Activated T-helper 9 cell treated with anti-CD3 and anti-CD28 coated beads, Interleukin-2, amount 50 U/mL, for 16 hours (primary cell): ENCODE data around the gene CDKAL1.
"Not testable (repeated sequence)": the region's sequence is repeated elsewhere in the genome, so short reads cannot be mapped to it uniquely, and the experiment has no call there.

Experiments
- DNase-seq: peaks from one replicate; pipeline ENCODE4 v3.0.0-alpha.2; 2020; ENCODE audit warnings: low read depth

CDKAL1 gene

DNA sequence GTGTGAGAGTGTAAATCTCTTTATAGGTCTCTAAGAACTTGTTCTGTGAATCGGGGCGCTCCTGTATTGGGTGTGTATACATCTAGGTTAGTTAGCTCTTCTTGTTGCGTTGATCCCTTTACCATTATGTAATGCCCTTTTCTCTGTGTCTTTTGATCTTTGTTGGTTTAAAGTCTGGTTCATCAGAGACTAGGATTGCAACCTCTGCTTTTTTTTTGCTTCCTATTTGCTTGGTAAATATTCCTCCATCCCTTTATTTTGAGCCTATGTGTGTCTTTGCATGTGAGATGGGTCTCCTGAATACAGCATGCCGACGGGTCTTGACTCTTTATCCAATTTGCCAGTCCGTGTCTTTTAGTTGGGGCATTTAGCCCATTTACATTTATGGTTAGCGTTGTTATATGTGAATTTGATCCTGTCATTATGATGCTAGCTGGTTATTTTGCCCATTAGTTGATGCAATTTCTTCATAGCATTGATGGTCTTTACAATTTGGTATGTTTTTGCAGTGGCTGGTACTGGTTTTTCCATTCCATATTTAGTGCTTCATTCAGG is 60.1 kb downstream of the CDKAL1 start:
- not testable (repeated sequence) for DNase-seq

DNA sequence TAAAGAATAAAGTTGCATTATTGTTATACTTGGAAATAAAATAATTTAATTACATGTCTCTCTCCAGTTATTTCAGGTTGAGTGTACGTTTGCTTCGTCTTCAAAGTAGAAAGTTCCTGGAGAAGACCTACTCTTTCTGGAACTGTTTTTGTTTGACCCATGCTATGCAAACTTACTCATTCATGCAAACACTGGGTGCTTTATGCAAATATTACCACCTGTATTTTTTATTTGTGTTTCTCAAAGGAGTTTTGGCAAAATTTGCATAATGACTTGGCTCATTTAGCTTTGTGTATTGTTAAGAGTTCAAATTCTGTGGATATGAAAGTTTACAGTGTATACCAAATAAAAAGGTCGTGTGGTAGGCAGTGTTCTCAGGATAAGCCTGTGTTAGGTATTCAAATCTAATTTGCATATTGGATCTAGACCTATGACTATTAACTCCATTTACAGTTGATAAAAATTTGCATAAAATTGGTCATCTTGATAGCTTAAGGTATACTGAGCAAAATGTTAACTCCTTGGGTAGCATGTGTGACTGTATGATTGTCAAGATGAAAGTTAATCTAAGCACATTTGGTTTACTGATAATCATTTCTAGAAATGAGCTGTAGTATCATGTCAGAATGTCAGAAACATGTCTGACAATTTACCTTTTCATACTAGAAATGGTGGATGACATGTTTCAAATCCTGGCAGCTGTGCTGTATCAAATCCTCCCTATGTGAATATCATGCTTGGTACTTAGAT is 65.2 kb downstream of the CDKAL1 start:
- DNase-seq = no peak

DNA sequence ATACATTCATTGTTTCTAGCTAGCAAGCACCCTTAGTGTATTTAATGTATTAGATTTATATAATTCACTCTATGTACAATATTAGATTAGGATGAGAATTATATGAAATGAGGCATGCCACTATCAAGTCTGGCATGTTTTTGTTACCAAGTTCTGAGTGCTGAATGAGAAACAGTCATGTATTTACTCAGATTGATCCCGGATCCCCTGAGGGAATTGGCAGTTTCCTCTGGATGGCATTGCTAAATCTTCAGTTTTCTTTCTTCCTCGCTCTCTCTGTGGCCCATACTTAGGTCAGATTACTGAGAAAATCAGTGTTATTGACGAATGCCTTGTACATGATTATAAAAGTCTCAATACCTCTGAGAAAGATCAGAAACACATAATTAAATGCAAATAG is 66.6 kb downstream of the CDKAL1 start:
- no peak for DNase-seq

DNA sequence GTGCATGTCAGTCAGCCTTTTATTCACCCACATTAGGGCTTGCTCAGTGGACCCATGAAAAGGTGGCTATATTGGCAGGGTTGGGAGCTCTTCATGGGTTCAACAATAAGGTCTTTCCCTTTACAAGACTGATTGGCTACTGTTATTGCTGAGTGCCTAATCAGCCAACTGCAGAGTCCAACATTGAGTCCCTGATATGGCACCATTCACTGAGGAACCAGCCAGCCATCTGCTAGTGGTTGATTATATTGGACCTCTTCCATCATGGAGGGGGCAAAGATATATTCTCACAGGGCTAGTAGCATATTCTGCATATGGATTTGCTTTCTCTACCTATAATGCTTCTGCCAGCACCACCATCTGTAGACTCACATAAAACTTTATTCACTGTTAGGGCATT is 69.9 kb downstream of the CDKAL1 start:
- no peak for DNase-seq

DNA sequence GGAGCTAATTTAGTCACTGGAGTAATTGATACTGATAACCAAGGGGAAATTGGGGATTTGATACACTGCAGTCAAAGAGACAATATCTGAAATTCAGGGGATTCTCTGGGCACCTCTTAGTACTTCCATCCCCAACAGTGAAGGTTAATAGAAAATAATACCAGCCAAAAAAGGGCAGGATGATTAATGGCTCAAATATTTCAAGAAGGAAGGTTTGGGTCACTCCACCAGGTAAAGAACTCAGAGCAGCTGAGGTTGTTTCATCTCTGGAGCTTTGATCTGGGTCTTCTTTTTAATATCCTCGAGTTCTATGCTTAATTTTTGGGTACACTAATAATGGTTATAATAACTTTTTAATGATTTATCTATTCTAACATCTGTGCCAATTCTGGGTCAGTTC is 70.8 kb downstream of the CDKAL1 start:
- no peak for DNase-seq

DNA sequence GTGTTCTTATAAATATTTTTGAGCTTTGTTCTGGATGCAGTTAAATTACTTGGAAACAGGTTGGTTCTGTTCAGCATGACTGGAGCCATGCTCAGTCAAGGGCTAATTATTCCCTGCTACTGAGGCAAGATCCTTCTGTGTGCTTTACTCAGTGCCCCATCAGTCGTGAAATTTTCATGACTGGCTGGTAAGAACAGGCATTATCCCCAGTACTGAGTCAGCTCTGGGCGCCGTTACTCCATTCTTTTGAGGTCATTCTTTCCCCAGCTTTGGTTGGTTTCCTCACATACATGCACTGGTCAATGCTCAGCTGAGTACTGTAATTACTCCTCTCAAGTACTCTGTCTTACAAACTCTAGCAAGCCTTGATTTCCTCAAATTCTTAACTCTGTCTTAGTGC is 71.3 kb downstream of the CDKAL1 start:
- DNase-seq = no peak

DNA sequence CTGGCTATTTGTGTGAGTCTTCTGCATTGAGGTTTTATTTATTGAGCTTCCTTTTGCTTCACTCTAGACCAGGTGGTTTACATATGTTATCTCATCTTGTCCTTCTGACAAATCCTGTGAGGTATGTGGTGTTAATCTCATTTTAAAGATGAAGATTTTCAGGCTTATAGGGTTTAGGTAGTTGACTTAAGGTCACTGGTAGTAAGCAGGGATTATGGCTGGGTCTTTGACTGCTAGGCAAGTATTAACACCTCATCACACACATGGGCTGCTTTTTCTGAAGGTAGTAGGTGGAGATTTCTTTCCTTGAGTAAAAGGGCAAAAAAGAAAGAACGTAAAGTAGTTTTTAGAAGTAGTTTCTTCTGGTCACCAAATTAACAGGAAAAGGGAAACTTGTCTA is 72.6 kb downstream of the CDKAL1 start:
- DNase-seq = no peak

DNA sequence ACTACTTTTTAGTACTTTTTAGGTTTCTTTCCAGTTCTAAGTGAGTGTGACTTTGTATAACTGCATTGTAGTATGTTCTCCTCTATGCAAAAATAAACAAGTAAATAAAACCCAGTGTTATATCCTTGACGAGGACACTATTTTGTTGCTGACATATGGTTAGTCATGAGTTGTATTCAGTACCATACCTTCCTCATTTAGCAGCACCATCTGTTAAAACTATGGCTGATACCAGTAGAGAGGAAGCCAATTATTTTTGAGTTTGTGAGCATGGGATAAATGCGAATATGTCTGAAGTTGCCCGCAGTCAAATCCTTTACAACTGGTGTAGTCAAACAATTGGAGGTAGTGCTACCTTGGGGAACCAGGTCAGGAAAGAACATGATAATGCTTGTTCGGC is 74.1 kb downstream of the CDKAL1 start:
- DNase-seq = no peak

DNA sequence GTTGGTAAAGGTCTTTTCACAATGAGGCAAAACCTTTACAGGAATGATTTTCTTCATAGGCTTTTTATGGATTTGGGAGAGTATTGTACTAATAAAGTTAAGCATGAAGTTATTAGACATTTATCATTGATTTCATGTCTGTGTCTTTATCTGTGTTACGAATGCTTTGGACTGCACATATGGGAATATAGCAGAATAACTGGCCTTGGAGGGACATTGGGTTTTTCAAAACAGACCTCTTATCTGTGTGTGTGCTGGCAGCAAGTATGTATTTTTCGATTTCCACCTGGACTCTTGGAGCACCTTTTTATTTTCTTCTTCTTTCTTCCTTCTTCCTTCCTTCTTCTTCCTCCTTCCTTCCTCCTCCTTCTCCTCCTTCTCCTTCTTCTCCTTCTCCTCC is 74.6 kb downstream of the CDKAL1 start:
- no peak for DNase-seq

DNA sequence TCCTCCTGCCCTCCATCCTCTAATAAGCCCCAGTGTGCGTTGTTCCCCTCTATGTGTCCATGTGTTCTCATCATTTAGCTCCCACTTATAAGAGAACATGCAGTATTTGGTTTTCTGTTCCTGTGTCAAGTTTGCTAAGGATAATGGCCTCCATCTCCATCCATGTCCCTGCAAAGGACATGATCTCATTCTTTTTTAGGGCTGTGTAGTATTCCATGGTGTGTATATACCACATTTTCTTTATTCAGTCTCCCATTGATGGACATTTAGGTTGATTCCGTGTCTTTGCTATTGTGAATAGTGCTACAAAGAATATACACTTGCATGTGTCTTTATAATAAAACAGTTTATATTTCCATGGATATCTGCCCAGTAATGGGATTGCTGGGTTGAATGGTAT is 75.7 kb downstream of the CDKAL1 start:
- DNase-seq = not testable (repeated sequence)

DNA sequence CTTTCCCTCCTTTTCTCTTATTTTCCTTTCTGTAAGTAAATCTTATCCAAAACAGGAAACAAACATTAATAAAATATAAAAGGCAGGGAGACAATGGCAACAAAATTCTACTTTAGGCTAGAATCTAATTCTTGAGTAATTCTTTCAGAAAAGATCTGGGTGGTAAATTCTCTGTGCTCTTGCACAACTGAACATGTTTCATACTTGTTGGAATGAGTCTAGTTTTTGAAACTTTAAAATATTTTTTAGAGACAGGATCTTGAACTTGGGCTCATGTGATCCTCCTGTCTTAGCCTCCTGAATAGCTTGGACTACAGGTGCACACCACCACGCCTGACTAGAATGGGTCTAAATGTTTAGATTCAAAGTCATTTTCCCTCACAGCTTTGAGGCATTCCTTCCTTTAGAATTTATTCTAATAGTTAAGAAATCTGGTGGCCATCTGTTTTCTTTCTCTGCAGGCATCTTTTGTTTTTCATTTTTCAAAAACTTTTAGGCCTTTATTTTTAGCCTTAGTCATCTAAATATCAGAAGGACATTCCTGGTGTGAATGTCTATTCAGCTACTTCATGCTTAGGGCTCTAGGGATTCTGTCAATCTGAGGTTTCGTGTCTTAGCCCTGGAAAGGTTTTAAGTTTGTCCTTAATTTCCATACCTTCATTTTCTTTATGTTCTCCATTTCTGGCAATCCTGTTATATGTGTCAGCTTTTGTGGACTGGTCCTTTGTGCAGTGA is 76.5 kb downstream of the CDKAL1 start:
- no peak for DNase-seq

DNA sequence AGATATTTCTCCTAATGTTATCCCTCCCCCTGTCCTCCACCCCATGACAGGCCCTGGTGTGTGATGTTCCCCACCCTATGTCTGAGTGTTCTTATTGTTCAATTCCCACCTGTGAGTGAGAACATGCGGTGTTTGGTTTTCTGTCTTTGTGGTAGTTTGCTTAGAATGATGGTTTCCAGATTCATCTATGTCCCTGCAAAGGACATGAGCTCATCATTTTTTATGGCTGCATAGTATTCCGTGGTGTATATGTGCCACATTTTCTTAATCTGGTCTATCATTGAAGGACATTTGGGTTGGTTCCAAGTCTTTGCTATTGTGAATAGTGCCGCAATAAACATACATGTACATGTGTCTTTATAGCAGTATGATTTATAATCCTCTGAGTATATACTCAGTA is 83.3 kb downstream of the CDKAL1 start:
- not testable (repeated sequence) for DNase-seq

DNA sequence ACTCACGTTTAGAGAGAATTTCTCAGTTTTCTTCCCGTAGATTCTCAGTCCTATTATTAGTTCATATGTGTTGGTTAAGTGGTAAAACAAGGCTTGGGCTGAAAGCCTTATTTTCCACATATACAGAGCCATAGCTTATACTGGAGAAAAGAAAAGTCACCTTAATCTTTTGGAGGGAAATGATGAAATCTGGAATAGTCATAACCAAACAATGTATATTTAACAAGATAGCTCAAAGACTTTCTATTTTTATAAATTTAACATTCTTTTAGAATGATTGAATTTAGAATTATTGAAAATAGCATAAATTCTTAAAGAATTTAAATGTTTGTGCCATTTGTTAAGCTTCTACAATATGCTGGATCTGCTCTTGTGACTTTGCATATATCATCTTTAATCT is 85.8 kb downstream of the CDKAL1 start:
- no peak for DNase-seq

DNA sequence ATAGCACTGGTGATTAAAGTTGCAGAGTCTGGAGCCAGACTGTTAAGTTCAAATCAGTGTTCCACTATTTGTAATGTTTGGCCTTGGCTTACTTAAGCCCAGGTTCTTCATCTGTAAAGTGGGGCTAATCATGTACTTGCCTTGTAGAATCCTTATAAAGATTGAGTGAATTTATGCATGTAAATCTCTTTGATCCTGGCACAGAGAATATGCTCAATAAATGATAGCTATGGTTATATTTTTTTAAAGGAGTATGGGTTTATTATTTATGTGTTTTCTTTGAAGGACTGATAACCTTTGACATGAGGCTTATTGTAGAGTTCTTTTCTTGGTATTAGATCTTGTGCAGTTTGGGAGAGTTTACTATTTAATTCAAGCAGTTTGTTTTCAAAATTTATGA is 89.5 kb downstream of the CDKAL1 start:
- DNase-seq = no peak

DNA sequence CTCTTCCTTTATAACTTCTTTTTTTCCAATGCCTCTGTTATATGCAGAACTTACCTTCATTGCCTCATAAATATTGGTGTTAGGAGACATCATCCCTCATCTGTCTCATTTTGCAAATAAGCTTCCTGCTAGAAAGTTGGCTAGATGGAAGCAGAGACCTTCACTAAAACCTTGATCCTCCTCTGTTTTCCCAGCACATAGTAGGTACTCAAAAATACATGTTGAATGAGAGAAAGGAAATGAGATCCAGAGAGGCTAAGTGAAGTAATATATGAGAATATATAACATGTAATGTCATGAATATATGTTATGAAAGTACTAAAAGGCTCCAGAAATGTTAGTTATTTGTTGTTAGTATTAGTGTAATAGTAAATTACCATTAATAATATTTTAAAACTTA is 91.9 kb downstream of the CDKAL1 start:
- DNase-seq = no peak

DNA sequence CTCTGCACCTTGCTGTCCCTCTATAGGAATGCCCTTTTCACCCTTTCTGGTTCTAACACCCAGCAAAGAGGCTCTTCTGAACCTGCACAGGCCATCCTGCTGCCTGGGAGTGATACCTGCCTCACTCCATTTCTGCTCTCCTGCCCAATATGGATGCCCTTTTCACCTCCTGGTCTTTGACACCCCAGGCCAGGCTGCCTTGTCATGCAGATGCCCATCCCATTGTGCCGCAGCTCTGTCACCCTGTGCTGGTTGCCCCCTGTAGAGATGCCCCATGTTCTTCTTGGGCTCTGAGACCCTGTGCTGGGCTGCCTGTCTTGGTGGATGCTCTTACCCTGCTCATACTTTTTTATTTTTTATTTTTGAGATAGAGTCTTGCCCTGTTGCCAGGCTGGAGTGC is 95.3 kb downstream of the CDKAL1 start:
- no peak for DNase-seq

DNA sequence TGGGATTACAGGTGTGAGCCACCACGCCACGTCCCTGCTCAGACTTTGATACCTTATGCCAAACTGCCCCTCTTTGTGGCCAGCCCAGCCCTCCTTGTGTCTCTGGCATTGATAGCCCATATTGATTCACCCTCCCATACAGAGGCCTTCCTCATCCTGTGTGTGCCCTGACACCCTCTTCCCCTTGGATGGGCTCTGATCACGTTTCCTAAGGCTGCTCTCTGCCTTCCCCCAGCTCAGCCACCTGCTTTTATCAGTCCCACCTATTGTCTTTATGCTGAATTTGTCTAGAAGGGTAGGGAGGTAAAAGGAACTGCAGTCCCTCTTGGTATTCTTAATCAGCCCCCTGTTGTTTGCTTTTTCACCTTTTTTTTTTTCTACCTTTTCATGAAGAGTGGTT is 95.9 kb downstream of the CDKAL1 start:
- DNase-seq = no peak

DNA sequence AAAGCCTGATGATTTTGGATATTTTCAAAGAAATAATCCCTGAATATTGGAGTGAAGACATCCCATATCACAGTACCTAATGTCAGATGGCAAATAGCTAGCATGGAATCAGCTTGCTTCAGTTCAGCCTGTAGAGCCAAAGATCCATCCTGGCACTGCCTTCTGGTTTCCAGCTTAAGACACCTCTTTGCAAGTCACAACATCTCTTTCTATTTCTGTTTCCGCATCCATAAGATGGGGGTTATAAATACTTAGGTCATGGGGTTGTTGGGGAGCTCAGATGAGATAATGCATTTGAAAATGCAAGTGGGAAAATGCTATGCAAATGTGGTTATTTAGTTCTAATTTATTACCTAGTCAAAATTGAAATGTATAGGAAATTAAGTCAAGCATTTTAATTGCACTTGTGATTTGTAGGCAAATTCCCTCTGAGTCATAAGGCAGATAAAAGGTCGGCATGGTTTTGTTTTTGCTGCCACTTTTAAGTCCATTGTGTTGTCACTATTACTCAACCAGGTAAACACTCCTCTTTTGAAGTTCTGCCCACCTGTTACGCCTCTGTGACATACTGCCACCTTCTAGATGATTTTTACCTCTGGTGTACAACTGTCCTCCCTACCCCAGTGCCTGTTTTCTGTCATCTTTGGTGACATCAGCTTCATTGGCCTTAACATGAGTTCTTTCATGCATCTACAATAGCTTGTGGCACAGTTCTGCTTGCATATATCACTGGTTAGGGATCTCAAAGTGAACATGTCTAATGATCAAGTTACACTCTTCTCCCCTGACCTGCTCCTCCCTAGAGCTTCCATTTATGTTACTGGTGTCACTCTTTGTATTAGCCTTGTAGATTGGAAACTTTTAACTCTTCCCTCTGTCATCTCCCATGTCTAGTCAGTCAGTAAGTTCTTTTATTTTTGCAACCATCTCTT is 96.6 kb downstream of the CDKAL1 start:
- DNase-seq = no peak

DNA sequence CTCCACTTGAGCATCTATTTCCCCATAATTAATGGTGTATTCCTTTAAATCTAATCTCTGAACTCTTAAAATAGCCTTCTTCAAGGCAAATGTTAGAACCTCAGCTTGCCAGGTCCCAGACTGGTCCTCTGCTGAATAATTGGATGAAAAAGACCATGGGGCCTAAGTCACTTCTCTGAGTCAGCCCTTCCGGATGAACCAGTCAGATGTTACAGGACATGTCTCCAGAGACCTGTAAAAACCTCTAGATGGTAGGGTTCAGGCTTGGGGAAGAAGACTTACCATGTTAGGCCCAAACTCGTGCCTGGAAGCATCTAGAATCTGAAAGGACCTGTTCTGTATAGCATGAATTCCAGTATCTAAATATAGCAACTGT is 97.3 kb downstream of the CDKAL1 start:
- no peak for DNase-seq

DNA sequence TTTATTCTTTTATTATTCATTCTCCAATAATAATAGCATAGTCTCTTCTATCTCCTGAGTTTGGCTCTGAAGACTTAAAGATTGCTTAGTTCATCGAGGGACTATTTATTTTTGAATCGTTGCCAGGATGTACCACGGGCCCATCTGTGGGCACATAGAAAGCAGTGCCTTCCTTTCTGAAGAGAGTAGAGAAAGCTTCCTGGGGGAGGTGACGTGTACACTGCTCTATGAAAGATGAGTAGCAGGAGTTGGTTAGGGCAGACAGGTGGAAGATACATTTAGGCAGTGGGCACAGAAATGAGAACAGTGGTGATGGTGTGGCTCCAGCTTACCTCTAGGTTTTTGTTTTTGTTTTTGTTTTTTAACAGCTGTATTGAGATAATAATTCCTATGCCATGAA is 98.4 kb downstream of the CDKAL1 start:
- DNase-seq = no peak

DNA sequence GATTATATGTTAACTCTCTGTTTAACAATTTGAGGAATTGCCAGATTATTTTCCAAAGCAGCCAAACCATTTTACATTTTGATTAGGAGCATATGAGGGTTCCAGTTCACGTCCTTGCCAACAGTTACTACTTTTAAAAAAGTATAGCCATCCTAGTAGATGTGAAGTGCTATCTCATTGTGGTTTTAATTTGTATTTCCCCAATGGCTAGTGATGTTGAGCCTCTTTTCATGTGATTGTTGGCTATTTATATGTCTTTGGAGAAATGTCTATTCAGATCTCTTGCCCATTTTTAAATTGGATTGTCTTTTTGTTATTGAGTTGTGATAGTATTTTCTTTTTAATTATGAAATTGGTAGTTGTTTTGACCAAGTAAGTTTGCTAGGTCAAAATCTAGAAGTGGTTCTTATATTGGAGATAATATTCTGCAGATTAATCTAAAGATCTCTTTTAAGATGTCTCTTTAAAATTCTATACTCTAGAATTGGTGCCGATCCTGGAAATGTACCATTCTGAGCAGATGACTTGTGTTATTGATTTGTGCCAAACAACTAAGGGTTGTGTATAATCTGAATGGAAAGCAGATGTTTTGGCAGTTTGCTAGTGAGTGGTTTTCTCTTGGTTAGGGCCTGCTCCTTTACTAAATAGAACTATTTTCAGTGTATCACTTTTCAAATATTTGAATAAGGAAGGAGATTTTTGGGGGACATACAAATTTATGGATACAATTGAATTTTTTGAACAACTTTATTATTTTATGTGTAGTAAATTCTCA is 99.5 kb downstream of the CDKAL1 start:
- DNase-seq = no peak

DNA sequence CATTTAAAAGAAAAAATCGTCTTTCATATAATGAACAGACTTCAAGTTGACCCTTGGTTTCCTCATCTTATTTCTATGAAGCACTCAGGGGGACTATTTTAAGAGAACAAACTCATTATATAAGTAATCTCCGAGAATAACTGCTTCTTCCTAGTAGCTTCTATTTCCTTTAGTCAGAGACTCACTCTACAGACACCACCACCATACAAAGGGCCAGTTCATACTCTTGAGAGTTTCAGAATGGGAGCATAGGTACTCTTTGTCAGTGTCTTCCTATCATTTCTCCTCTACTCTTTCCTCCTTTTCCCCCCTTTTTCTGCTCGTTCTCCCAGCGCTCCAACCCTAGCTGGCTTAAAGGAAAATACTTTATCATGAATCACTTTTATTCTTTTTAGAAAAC is 104.9 kb downstream of the CDKAL1 start:
- DNase-seq = no peak
